ENCODE measurements around the gene RNF144A. TPM values are rescaled to one million over a fixed set of nuclear protein-coding genes. Genes with fewer than 3 reads are reported as not detected.
A peak's percentile ranks its signal among the peaks of the same experiment; 100 is the strongest.

RNF144A gene
- polyA plus RNA-seq, 10 donors: 17.5 to 33.1 (median 22.6) TPM

GRCh38 chr2:7003895-7004294 is 86.7 kb downstream of the RNF144A start:
- no peak for DNase-seq

- no peak for DNase-seq
These were observed 87.4 kb downstream of the RNF144A start for GRCh38 chr2:7004636-7005035.

- DNase-seq: no peak
These were observed 90.3 kb downstream of the RNF144A start for GRCh38 chr2:7007488-7007845.

- DNase-seq: peak in 2 of 3 donors; percentile 74 to 82
These were observed 90.9 kb downstream of the RNF144A start for GRCh38 chr2:7007846-7008741.

GRCh38 chr2:7009207-7009911 is 92.1 kb downstream of the RNF144A start:
- no peak for DNase-seq

GRCh38 chr2:7010391-7011054 is 93.3 kb downstream of the RNF144A start:
- peak; percentile 84 to 91 (median 89) for DNase-seq

- DNase-seq: peak in 2 of 3 donors; percentile 57 to 94
These were observed 94.3 kb downstream of the RNF144A start for GRCh38 chr2:7011356-7012083.

GRCh38 chr2:7012141-7012764 is 95.0 kb downstream of the RNF144A start:
- DNase-seq: no peak

GRCh38 chr2:7013471-7014160 is 96.4 kb downstream of the RNF144A start:
- peak in 1 of 3 donors; percentile 54 for DNase-seq

GRCh38 chr2:7014174-7014640 is 97.0 kb downstream of the RNF144A start:
- no peak for DNase-seq

GRCh38 chr2:7015007-7015950 is 98.1 kb downstream of the RNF144A start:
- DNase-seq: peak in 1 of 3 donors; percentile 63

GRCh38 chr2:7016148-7016547 is 98.9 kb downstream of the RNF144A start:
- peak in 1 of 3 donors; percentile 73 for DNase-seq

GRCh38 chr2:7016601-7017211 is 99.5 kb downstream of the RNF144A start:
- DNase-seq: peak in 2 of 3 donors; percentile 71 to 84

- no peak for DNase-seq
These were observed 100.6 kb downstream of the RNF144A start for GRCh38 chr2:7017671-7018281.

- DNase-seq: no peak
These were observed 101.1 kb downstream of the RNF144A start for GRCh38 chr2:7018282-7018701.

- no peak for DNase-seq
These were observed 101.6 kb downstream of the RNF144A start for GRCh38 chr2:7018767-7019166.

- no peak for DNase-seq
These were observed 102.0 kb downstream of the RNF144A start for GRCh38 chr2:7019191-7019590.

- DNase-seq: no peak
These were observed 102.8 kb downstream of the RNF144A start for GRCh38 chr2:7020059-7020458.
